HFFc6 (cell line): ENCODE measurements around the gene MSRB3. TPM values are rescaled to one million over a fixed set of nuclear protein-coding genes. Genes with fewer than 3 reads are reported as not detected.
A peak's percentile ranks its signal among the peaks of the same experiment; 100 is the strongest.

Experiments used
- DNase-seq: peaks from one replicate; pipeline ENCODE4 v3.0.0-alpha.2; 2018
- H3K27ac Mint-ChIP-seq: 2 replicates; pipeline ENCODE4 v1.8.0; 2020; ENCODE audit warnings: mild to moderate bottlenecking, mixed read lengths
- H3K27me3 Mint-ChIP-seq: 2 replicates; pipeline ENCODE4 v1.8.0; 2021; ENCODE audit warnings: mild to moderate bottlenecking, moderate library complexity, mixed read lengths; ENCODE audit not compliant: insufficient read depth
- H3K36me3 Mint-ChIP-seq: 2 replicates; pipeline ENCODE4 v1.8.0; 2021; ENCODE audit warnings: low read depth, mixed read lengths
- H3K4me1 Mint-ChIP-seq: 2 replicates; pipeline ENCODE4 v1.8.0; 2020; ENCODE audit warnings: low read depth, mixed read lengths
- H3K4me3 Mint-ChIP-seq: 2 replicates; pipeline ENCODE4 v1.8.0; 2020; ENCODE audit warnings: mild to moderate bottlenecking, moderate library complexity, mixed read lengths
- H3K9me3 Mint-ChIP-seq: 2 replicates; pipeline ENCODE4 v1.8.0; 2020; ENCODE audit warnings: mild to moderate bottlenecking, mixed read lengths
- CTCF ChIP-seq: fragments of 200-600 bp; sonication (generic); IDR thresholded peaks from 2 replicates; pipeline ENCODE4 v1.5.0; 2021; ENCODE audit warnings: antibody characterized with exemption, mild to moderate bottlenecking
- total RNA-seq, 6 experiments: library from RNA; stranded (reverse); fragmentation: NEBNext Ultra II Directional; extraction: Animal tissue kit (Norgen Biotek cat#: 25700); gene quantifications; 2 replicates in 1 of 6; 3 replicates in 5 of 6; pipeline ENCODE4 v1.2.3, GENCODE V29; 2021

Gene MSRB3
- total RNA-seq, 6 experiments from 2014 or later, result 108 to 143 (median 127) TPM

GRCh38 chr12:65334521-65334920, 56.0 kb downstream of the MSRB3 start:
- H3K4me1 Mint-ChIP-seq, result peaks cover 64% of the 10 kb centered on the region
- no peak for DNase-seq
- H3K27ac Mint-ChIP-seq, result peak overlapping the region; percentile 60
- no peak for TF ChIP-seq CTCF
- H3K9me3 Mint-ChIP-seq, result no peaks in the 10 kb centered on the region
- no peaks in the 10 kb centered on the region; the same call in 1 of the 2 replicates for H3K27me3 Mint-ChIP-seq
- H3K4me3 Mint-ChIP-seq, result peak overlapping the region; percentile 21
- peaks cover 64% of the 10 kb centered on the region for H3K36me3 Mint-ChIP-seq

- DNase-seq, result peak; percentile 67
- TF ChIP-seq CTCF, result no peak
- Mint-ChIP-seq H3K36me3 (peaks cover 58% of the 10 kb centered on the region), H3K4me1 (peaks cover 63% of the 10 kb centered on the region), H3K9me3 (no peaks in the 10 kb centered on the region), H3K27me3 (no peaks in the 10 kb centered on the region; the same call in 1 of the 2 replicates), H3K4me3 (peak overlapping the region; percentile 34), H3K27ac (peak overlapping the region; percentile 60)
Measured at GRCh38 chr12:65335021-65335714, 56.7 kb downstream of the MSRB3 start.

GRCh38 chr12:65335981-65336380, 57.5 kb downstream of the MSRB3 start:
- H3K4me3 Mint-ChIP-seq, result peak overlapping the region; percentile 49

GRCh38 chr12:65339161-65339560, 60.7 kb downstream of the MSRB3 start:
- no peak overlapping the region for H3K4me3 Mint-ChIP-seq
- no peaks in the 10 kb centered on the region for H3K27me3 Mint-ChIP-seq
- H3K4me1 Mint-ChIP-seq, result peaks cover 41% of the 10 kb centered on the region
- H3K36me3 Mint-ChIP-seq, result peaks cover 34% of the 10 kb centered on the region
- peak overlapping the region; percentile 3; the same call in 1 of the 2 replicates for H3K27ac Mint-ChIP-seq
- TF ChIP-seq CTCF, result no peak; the same call in 1 of the 2 replicates
- DNase-seq, result peak; percentile 67
- H3K9me3 Mint-ChIP-seq, result no peaks in the 10 kb centered on the region

More at GRCh38 chr12:65335981-65336380, 57.5 kb downstream of the MSRB3 start:
- H3K4me1 Mint-ChIP-seq, result peaks cover 57% of the 10 kb centered on the region
- no peak for TF ChIP-seq CTCF
- peak overlapping the region; percentile 60; the same call in 1 of the 2 replicates for H3K27ac Mint-ChIP-seq
- H3K9me3 Mint-ChIP-seq, result no peaks in the 10 kb centered on the region
- H3K27me3 Mint-ChIP-seq, result no peaks in the 10 kb centered on the region
- peaks cover 52% of the 10 kb centered on the region for H3K36me3 Mint-ChIP-seq
- no peak for DNase-seq

GRCh38 chr12:65343230-65343629, 64.7 kb downstream of the MSRB3 start:
- H3K27me3 Mint-ChIP-seq, result no peaks in the 10 kb centered on the region
- no peak overlapping the region for H3K4me3 Mint-ChIP-seq
- no peak for TF ChIP-seq CTCF
- DNase-seq, result no peak
- peaks cover 18% of the 10 kb centered on the region for H3K4me1 Mint-ChIP-seq
- H3K27ac Mint-ChIP-seq, result no peak overlapping the region
- peaks cover 50% of the 10 kb centered on the region for H3K36me3 Mint-ChIP-seq
- peaks cover 7% of the 10 kb centered on the region; the same call in 1 of the 2 replicates for H3K9me3 Mint-ChIP-seq
